ENCODE measurements around the gene CLCC1.

DNA sequence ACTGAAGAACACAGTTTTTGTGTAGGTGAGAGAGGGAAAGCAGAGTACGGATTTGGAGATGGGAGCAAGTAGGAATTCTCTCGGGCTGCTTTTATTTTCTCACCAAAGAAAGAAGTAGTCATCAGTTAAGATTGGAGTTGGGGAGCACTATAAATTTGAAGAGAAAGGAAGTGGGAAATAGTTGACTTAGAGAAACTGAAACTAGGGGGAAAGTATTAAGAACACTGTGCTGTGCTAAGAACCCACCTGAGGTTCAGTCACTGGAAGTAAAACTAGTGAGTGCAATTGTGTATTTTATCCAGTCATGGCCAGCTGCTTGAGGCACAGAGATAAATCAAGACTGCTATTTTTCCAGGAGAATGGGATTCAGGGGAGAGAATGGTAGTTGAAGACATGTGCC, 37.4 kb downstream of the CLCC1 start:
- no peak for TF ChIP-seq EZH2 (IDR thresholded peaks at IDR 0.05; ENCODE audit: insufficient read depth, poor library complexity, severe bottlenecking)
- no peak for TF ChIP-seq EZH2phosphoT487 (IDR thresholded peaks at IDR 0.05; ENCODE audit: insufficient read depth, low read depth)
